ENCODE data around the gene NUF2. TPM values are rescaled to one million over a fixed set of nuclear protein-coding genes. Genes with fewer than 3 reads are reported as not detected.

The NUF2 gene
- total RNA-seq, 3 donors from 2014 or later = 0.29 to 1.3 TPM; not detected in 1

- intact Hi-C loops (cut with DNase I; ENCODE audit: low total_unique reads) = no loop called here
- H3K9me3 ChIP-seq = no peaks in the 10 kb centered on the region
- no peak for TF ChIP-seq POLR2A (IDR thresholded peaks at IDR 0.05)
- TF ChIP-seq POLR2AphosphoS5 (IDR thresholded peaks at IDR 0.05) = no peak
- no peak for TF ChIP-seq CTCF (IDR thresholded peaks at IDR 0.05)
- no peaks in the 10 kb centered on the region for H3K27me3 ChIP-seq
- no peak overlapping the region for H3K4me3 ChIP-seq
- DNase-seq (ENCODE audit: low spot score in 2 of 2) = no peak
- H3K27ac ChIP-seq = no peak overlapping the region
- H3K4me1 ChIP-seq = no peaks in the 10 kb centered on the region
- H3K36me3 ChIP-seq = no peaks in the 10 kb centered on the region
Measured at GRCh38 chr1:163361123-163361934, 39.6 kb downstream of the NUF2 start.

DNA sequence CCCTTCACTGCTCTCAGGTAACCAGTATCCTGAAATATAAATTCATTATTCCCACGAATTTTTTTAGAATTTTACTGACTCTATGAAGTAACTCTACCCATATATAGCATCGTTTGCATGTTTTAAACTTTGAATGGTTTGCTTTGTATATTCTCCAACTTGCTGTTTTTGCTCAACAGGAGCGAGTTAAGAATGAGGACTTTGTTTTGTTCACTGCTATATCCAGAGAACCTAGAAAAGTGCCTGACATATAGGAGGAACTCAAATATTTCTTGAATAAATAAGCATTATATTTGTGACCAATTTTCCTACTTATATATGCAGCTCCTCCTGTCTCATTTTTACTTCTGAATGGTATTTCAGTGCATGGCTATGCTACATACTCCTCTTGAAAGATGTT is 43.4 kb downstream of the NUF2 start:
- intact Hi-C loops (cut with DNase I; ENCODE audit: low total_unique reads) = no loop called here
- no peak overlapping the region for H3K27ac ChIP-seq
- H3K36me3 ChIP-seq = no peaks in the 10 kb centered on the region
- H3K9me3 ChIP-seq = no peaks in the 10 kb centered on the region
- DNase-seq (ENCODE audit: low spot score in 2 of 2) = no peak
- H3K4me3 ChIP-seq = no peak overlapping the region
- H3K4me1 ChIP-seq = no peaks in the 10 kb centered on the region
- no peaks in the 10 kb centered on the region for H3K27me3 ChIP-seq
- no peak for TF ChIP-seq POLR2A (IDR thresholded peaks at IDR 0.05)
- no peak for TF ChIP-seq CTCF (IDR thresholded peaks at IDR 0.05)
- TF ChIP-seq POLR2AphosphoS5 (IDR thresholded peaks at IDR 0.05) = no peak

DNA sequence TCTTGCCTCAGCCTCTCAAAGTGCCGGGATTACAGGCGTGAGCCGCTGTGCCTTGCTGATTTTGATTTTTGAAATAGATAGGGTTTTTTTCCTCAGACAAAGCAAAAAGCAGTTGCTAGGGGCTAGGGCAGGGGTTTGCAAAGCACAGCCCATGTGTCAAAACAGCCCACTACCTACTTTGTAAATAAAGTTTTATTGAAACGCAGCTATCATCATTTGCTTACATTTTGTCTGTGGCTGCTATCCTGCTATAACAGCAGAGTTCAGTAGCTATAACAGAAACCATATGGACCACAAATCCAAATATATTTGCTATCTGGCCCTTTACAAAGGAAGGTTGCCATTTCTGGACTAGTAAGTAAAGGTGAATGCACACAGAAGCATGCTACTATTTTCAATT is 44.8 kb downstream of the NUF2 start:
- intact Hi-C loops (cut with DNase I; ENCODE audit: low total_unique reads) = no loop called here
- Histone ChIP-seq H3K27ac (no peak overlapping the region), H3K36me3 (no peaks in the 10 kb centered on the region), H3K27me3 (no peaks in the 10 kb centered on the region), H3K4me3 (no peak overlapping the region), H3K9me3 (no peaks in the 10 kb centered on the region), H3K4me1 (no peaks in the 10 kb centered on the region)
- no peak for DNase-seq (ENCODE audit: low spot score in 2 of 2)
- TF ChIP-seq CTCF (IDR thresholded peaks at IDR 0.05) (no peak), POLR2AphosphoS5 (IDR thresholded peaks at IDR 0.05) (no peak), POLR2A (IDR thresholded peaks at IDR 0.05) (no peak)

DNA sequence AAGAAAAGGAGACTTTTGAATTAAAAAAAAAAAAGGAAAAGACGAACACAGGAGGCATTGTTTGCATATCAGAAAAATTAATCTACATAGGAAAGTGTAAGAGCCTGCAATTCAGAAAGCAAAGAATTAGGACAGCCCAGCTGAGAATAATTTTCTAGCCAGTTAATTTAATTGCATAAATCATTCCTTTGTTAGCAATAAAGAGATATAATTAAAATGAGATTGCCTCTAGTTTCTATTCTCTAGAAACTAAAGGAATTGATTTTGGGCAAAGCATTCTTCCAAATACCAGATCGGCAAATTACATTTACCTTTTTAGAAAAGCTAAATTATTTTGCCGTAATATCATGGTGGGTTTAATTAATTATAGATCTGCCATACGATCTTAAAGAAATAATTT is 46.0 kb downstream of the NUF2 start:
- H3K36me3 ChIP-seq = no peaks in the 10 kb centered on the region
- no peaks in the 10 kb centered on the region for H3K27me3 ChIP-seq
- H3K27ac ChIP-seq = no peak overlapping the region
- H3K4me1 ChIP-seq = no peaks in the 10 kb centered on the region
- intact Hi-C loops (cut with DNase I; ENCODE audit: low total_unique reads) = loop anchor here (1.0 kb wide), 1 partner anchor 10 kb away; no protein-coding TSS in a partner anchor
- no peak overlapping the region for H3K4me3 ChIP-seq
- no peak for DNase-seq (ENCODE audit: low spot score in 2 of 2)
- H3K9me3 ChIP-seq = no peaks in the 10 kb centered on the region
- TF ChIP-seq POLR2AphosphoS5 (IDR thresholded peaks at IDR 0.05) (no peak), POLR2A (IDR thresholded peaks at IDR 0.05) (no peak)

- DNase-seq (ENCODE audit: low spot score in 2 of 2) = no peak
- Histone ChIP-seq H3K27me3 (no peaks in the 10 kb centered on the region), H3K36me3 (no peaks in the 10 kb centered on the region), H3K4me1 (no peaks in the 10 kb centered on the region), H3K4me3 (no peak overlapping the region), H3K9me3 (no peaks in the 10 kb centered on the region), H3K27ac (no peak overlapping the region)
- intact Hi-C loops (cut with DNase I; ENCODE audit: low total_unique reads) = no loop called here
- TF ChIP-seq POLR2AphosphoS5 (IDR thresholded peaks at IDR 0.05) = no peak
- TF ChIP-seq CTCF (IDR thresholded peaks at IDR 0.05) = no peak
- no peak for TF ChIP-seq POLR2A (IDR thresholded peaks at IDR 0.05)
Measured at GRCh38 chr1:163372576-163372975, 50.8 kb downstream of the NUF2 start.
